Measurements from ENCODE around the gene PREPL.
"Not testable (repeated sequence)": the region's sequence is repeated elsewhere in the genome, so short reads cannot be mapped to it uniquely, and the experiment has no call there.

Gene PREPL

GRCh38 chr2:44304258-44304657, 57.0 kb downstream of the PREPL start:
- no peaks in the 10 kb centered on the region for H3K4me1 ChIP-seq (ENCODE audit: insufficient read depth, low read length)
- ATAC-seq (ENCODE audit: insufficient read depth, low read depth), result no peak
- no peak overlapping the region for H3K4me2 ChIP-seq (ENCODE audit: insufficient read depth, low read length)

GRCh38 chr2:44303766-44304165, 57.5 kb downstream of the PREPL start:
- not testable (repeated sequence) for H3K4me3 ChIP-seq (ENCODE audit: low read depth in 1 of 2, low read length in 2 of 2); H3K27ac ChIP-seq (ENCODE audit: low read length); H3K36me3 ChIP-seq (ENCODE audit: insufficient read depth, low read length); ATAC-seq (ENCODE audit: insufficient read depth, low read depth); H4K20me1 ChIP-seq (ENCODE audit: insufficient read depth, low read length); H3K9ac ChIP-seq (ENCODE audit: low read depth, low read length); H3K79me2 ChIP-seq (ENCODE audit: insufficient read depth, low read length); H2AFZ ChIP-seq (ENCODE audit: low read depth, low read length); H3K4me2 ChIP-seq (ENCODE audit: insufficient read depth, low read length); H3K9me3 ChIP-seq (ENCODE audit: insufficient read depth, low read length, severe bottlenecking); H3K27me3 ChIP-seq (ENCODE audit: insufficient read depth, low read length, poor library complexity); DNase-seq; H3K4me1 ChIP-seq (ENCODE audit: insufficient read depth, low read length)

More at GRCh38 chr2:44304258-44304657, 57.0 kb downstream of the PREPL start:
- Histone ChIP-seq H2AFZ (ENCODE audit: low read depth, low read length) (no peak overlapping the region), H3K27ac (ENCODE audit: low read length) (no peak overlapping the region), H3K36me3 (ENCODE audit: insufficient read depth, low read length) (no peaks in the 10 kb centered on the region), H3K4me3 (ENCODE audit: low read depth in 1 of 2, low read length in 2 of 2) (no peak overlapping the region), H3K79me2 (ENCODE audit: insufficient read depth, low read length) (no peaks in the 10 kb centered on the region), H3K9ac (ENCODE audit: low read depth, low read length) (no peak overlapping the region), H3K9me3 (ENCODE audit: insufficient read depth, low read length, severe bottlenecking) (no peaks in the 10 kb centered on the region), H4K20me1 (ENCODE audit: insufficient read depth, low read length) (no peaks in the 10 kb centered on the region), H3K27me3 (ENCODE audit: insufficient read depth, low read length, poor library complexity) (no peaks in the 10 kb centered on the region)
- TF ChIP-seq CTCF (IDR thresholded peaks at IDR 0.05; ENCODE audit: borderline replicate concordance, extremely low read depth, low read length, poor library complexity, severe bottlenecking) (no peak), EZH2 (IDR thresholded peaks at IDR 0.05; ENCODE audit: borderline replicate concordance, low read depth, low read length, severe bottlenecking) (no peak)
- no peak for DNase-seq

GRCh38 chr2:44301111-44301510, 60.2 kb downstream of the PREPL start:
- Histone ChIP-seq H3K27ac (ENCODE audit: low read length) (no peak overlapping the region), H3K79me2 (ENCODE audit: insufficient read depth, low read length) (no peaks in the 10 kb centered on the region), H3K4me1 (ENCODE audit: insufficient read depth, low read length) (0 out of 2 replicates have a peak, but pooled peaks cover under 1% of the 10 kb centered on the region), H3K4me2 (ENCODE audit: insufficient read depth, low read length) (no peak overlapping the region), H3K27me3 (ENCODE audit: insufficient read depth, low read length, poor library complexity) (no peaks in the 10 kb centered on the region), H3K4me3 (ENCODE audit: low read depth in 1 of 2, low read length in 2 of 2) (no peak overlapping the region), H3K36me3 (ENCODE audit: insufficient read depth, low read length) (no peaks in the 10 kb centered on the region), H2AFZ (ENCODE audit: low read depth, low read length) (no peak overlapping the region), H4K20me1 (ENCODE audit: insufficient read depth, low read length) (no peaks in the 10 kb centered on the region), H3K9ac (ENCODE audit: low read depth, low read length) (no peak overlapping the region), H3K9me3 (ENCODE audit: insufficient read depth, low read length, severe bottlenecking) (no peaks in the 10 kb centered on the region)
- no peak for ATAC-seq (ENCODE audit: insufficient read depth, low read depth)
- TF ChIP-seq CTCF (IDR thresholded peaks at IDR 0.05; ENCODE audit: borderline replicate concordance, extremely low read depth, low read length, poor library complexity, severe bottlenecking), result no peak
- no peak for DNase-seq

GRCh38 chr2:44299635-44300034, 61.7 kb downstream of the PREPL start:
- Histone ChIP-seq H3K79me2 (ENCODE audit: insufficient read depth, low read length) (no peaks in the 10 kb centered on the region), H4K20me1 (ENCODE audit: insufficient read depth, low read length) (no peaks in the 10 kb centered on the region), H3K9ac (ENCODE audit: low read depth, low read length) (no peak overlapping the region), H3K9me3 (ENCODE audit: insufficient read depth, low read length, severe bottlenecking) (no peaks in the 10 kb centered on the region), H3K27ac (ENCODE audit: low read length) (no peak overlapping the region), H3K4me2 (ENCODE audit: insufficient read depth, low read length) (no peak overlapping the region), H3K4me1 (ENCODE audit: insufficient read depth, low read length) (peaks cover 6% of the 10 kb centered on the region; the same call in 1 of the 2 replicates), H3K4me3 (ENCODE audit: low read depth in 1 of 2, low read length in 2 of 2) (no peak overlapping the region), H3K36me3 (ENCODE audit: insufficient read depth, low read length) (no peaks in the 10 kb centered on the region), H3K27me3 (ENCODE audit: insufficient read depth, low read length, poor library complexity) (no peaks in the 10 kb centered on the region), H2AFZ (ENCODE audit: low read depth, low read length) (no peak overlapping the region)
- TF ChIP-seq CTCF (IDR thresholded peaks at IDR 0.05; ENCODE audit: borderline replicate concordance, extremely low read depth, low read length, poor library complexity, severe bottlenecking) (no peak), EZH2 (IDR thresholded peaks at IDR 0.05; ENCODE audit: borderline replicate concordance, low read depth, low read length, severe bottlenecking) (no peak)
- DNase-seq, result no peak
- no peak for ATAC-seq (ENCODE audit: insufficient read depth, low read depth)
